Common myeloid progenitor, CD34-positive (primary cell): ENCODE results near the gene AZGP1. TPM values are rescaled to one million over a fixed set of nuclear protein-coding genes. Genes with fewer than 3 reads are reported as not detected.

Experiments
- CTCF ChIA-PET: fragments of 350-600 bp; sonication (Branson Sonifier 250); formaldehyde crosslinking; loops from one replicate; lab custom pipeline; 2021; ENCODE audit warnings: antibody characterized with exemption; lab: Charles Lee
- POLR2A ChIA-PET: fragments of 350-600 bp; sonication (Branson Sonifier 250); formaldehyde crosslinking; loops from one replicate; lab custom pipeline; 2021; ENCODE audit warnings: antibody characterized with exemption; lab: Charles Lee
- DNase-seq, 3 donors: peaks; one replicate each; pipeline versions ENCODE4 v3.0.0 to v3.0.0-alpha.2; 2013
- H3K27ac ChIP-seq, 2 experiments: 1 replicate in 1 of 2; 2 replicates in 1 of 2; pipeline ENCODE4 v1.7.0; 2013; ENCODE audit warnings: inconsistent platforms in 2 of 2, low read length in 2 of 2, mild to moderate bottlenecking in 2 of 2, low read depth in 1 of 2, moderate library complexity in 1 of 2; ENCODE audit not compliant: severe bottlenecking in 2 of 2, insufficient read depth in 1 of 2, poor library complexity in 1 of 2
- H3K27me3 ChIP-seq, 5 experiments: replicated peaks in 2 of 5; 1 replicate in 3 of 5; 2 replicates in 2 of 5; pipeline versions ENCODE4 v1.6.1 to v1.7.0; 2013; ENCODE audit warnings: low read length in 4 of 5, mild to moderate bottlenecking in 2 of 5, moderate library complexity in 2 of 5, inconsistent platforms in 1 of 5; ENCODE audit not compliant: insufficient read depth in 5 of 5, control insufficient read depth in 4 of 5
- H3K36me3 ChIP-seq, 4 experiments: 1 replicate in 2 of 4; 2 replicates in 2 of 4; pipeline versions ENCODE4 v1.6.1 to v1.7.0; 2013; ENCODE audit warnings: low read length in 3 of 4, control low read depth in 1 of 4, mild to moderate bottlenecking in 1 of 4; ENCODE audit not compliant: control insufficient read depth in 4 of 4, insufficient read depth in 4 of 4
- H3K4me1 ChIP-seq, 4 experiments: 1 replicate in 3 of 4; 2 replicates in 1 of 4; pipeline versions ENCODE4 v1.6.1 to v1.7.1; 2013; ENCODE audit warnings: low read length in 3 of 4, mild to moderate bottlenecking in 3 of 4, control low read depth in 1 of 4, inconsistent platforms in 1 of 4, moderate library complexity in 1 of 4; ENCODE audit not compliant: control insufficient read depth in 4 of 4, insufficient read depth in 4 of 4; ENCODE audit errors: control extremely low read depth in 1 of 4
- H3K4me3 ChIP-seq, 7 experiments: 1 replicate in 4 of 7; 2 replicates in 3 of 7; pipeline versions ENCODE4 v1.5.1 to v1.7.0; 2013; ENCODE audit warnings: mild to moderate bottlenecking in 7 of 7, low read length in 6 of 7, moderate library complexity in 6 of 7, inconsistent platforms in 2 of 7, low read depth in 2 of 7, control low read depth in 1 of 7; ENCODE audit not compliant: insufficient read depth in 4 of 7, control insufficient read depth in 1 of 7; ENCODE audit errors: extremely low read depth in 1 of 7
- H3K9me3 ChIP-seq, 5 experiments: 1 replicate in 4 of 5; 2 replicates in 1 of 5; pipeline versions ENCODE4 v1.6.1 to v1.7.1; 2013; ENCODE audit warnings: low read length in 4 of 5, mild to moderate bottlenecking in 2 of 5, inconsistent platforms in 1 of 5, low read depth in 1 of 5, moderate library complexity in 1 of 5; ENCODE audit not compliant: control insufficient read depth in 4 of 5, insufficient read depth in 2 of 5; ENCODE audit errors: control extremely low read depth in 1 of 5
- WGBS: methylation state at CpG from one replicate; pipeline ENCODE4 v1.1.5; 2013; ENCODE audit not compliant: insufficient coverage; 5-methylcytosine and 5-hydroxymethylcytosine counted together
- polyA plus RNA-seq: library from polyadenylated mRNA; unstranded; fragments of 120-200 nt; gene quantifications from one replicate; pipeline ENCODE4 v1.2.1, GENCODE V29; 2013

AZGP1 gene
- 0.08 TPM for polyA plus RNA-seq

- no peaks in the 10 kb centered on the region for H3K9me3 ChIP-seq
- peaks cover 0 to 5% (median 0%) of the 10 kb centered on the region in 5 experiments for H3K27me3 ChIP-seq
- H3K4me3 ChIP-seq: no peak within 1 kb of the TSS
- DNase-seq: peak in 1 of 3 donors; percentile 16
- POLR2A ChIA-PET: no interaction called here
- no peaks in the 10 kb centered on the region for H3K36me3 ChIP-seq
- H3K4me1 ChIP-seq: no peaks in the 10 kb centered on the region
- 83% methylated on average over 2 of the region's 5 CpGs for WGBS
- H3K27ac ChIP-seq: no peak within 1 kb of the TSS
- CTCF ChIA-PET: interaction anchor here (10.7 kb wide), 1 partner anchor 15 kb away, joined by 93 read pairs; no protein-coding TSS in a partner anchor
Observed at GRCh38 chr7:99975782-99976521, at the start of gene AZGP1. TSS of gene AZGP1 (minus strand) at chr7:99976031. CDS start at chr7:99976020, 11 bp downstream.

GRCh38 chr7:100024020-100024619, 48.3 kb upstream of the AZGP1 start:
- Histone ChIP-seq H3K4me1 (peaks cover 0 to 14% (median 5%) of the 10 kb centered on the region in 4 experiments), H3K9me3 (no peaks in the 10 kb centered on the region), H3K4me3 (no peak overlapping the region), H3K27ac (no peak overlapping the region), H3K27me3 (no peaks in the 10 kb centered on the region), H3K36me3 (peaks cover 20 to 63% (median 34%) of the 10 kb centered on the region in 4 experiments)
- ChIA-PET POLR2A (no interaction called here), CTCF (interaction anchor here (0.9 to 2.5 kb wide), 5 partner anchors 12 to 33 kb away, joined by 3 to 8 read pairs (median 3); no protein-coding TSS in a partner anchor)
- DNase-seq: no peak
- 98% methylated on average over 7 of the region's 12 CpGs for WGBS

GRCh38 chr7:100023526-100023925, 47.7 kb upstream of the AZGP1 start:
- DNase-seq: no peak
- Histone ChIP-seq H3K27me3 (no peaks in the 10 kb centered on the region), H3K36me3 (peaks cover 23 to 62% (median 38%) of the 10 kb centered on the region in 4 experiments), H3K9me3 (no peaks in the 10 kb centered on the region), H3K4me3 (no peak overlapping the region), H3K27ac (no peak overlapping the region), H3K4me1 (peaks cover 0 to 14% (median 5%) of the 10 kb centered on the region in 4 experiments)
- CTCF ChIA-PET: interaction anchor here (1.1 to 2.5 kb wide), 4 partner anchors 12 to 30 kb away, joined by 3 to 8 read pairs (median 3); no protein-coding TSS in a partner anchor
- POLR2A ChIA-PET: no interaction called here
- 99% methylated on average over 12 of the region's 12 CpGs for WGBS

GRCh38 chr7:100022621-100023020, 46.8 kb upstream of the AZGP1 start:
- Histone ChIP-seq H3K9me3 (no peaks in the 10 kb centered on the region), H3K4me3 (no peak overlapping the region), H3K27ac (peak overlapping the region in 1 of 2 experiments; percentile 39), H3K4me1 (peaks cover 0 to 18% (median 6%) of the 10 kb centered on the region in 4 experiments), H3K36me3 (peaks cover 20 to 55% (median 37%) of the 10 kb centered on the region in 4 experiments), H3K27me3 (no peaks in the 10 kb centered on the region)
- POLR2A ChIA-PET: interaction anchor here (1.9 kb wide), 1 partner anchor 19 kb away, joined by 4 read pairs; no protein-coding TSS in a partner anchor
- WGBS: 82% methylated on average over 4 of the region's 5 CpGs
- DNase-seq: no peak
- CTCF ChIA-PET: interaction anchor here (1.0 to 2.5 kb wide), 11 partner anchors 8 to 104 kb away, joined by 3 to 8 read pairs (median 3); partner anchors contain the start of gene TRIM4

- H3K27ac ChIP-seq: no peak overlapping the region
- CTCF ChIA-PET: interaction anchor here (1.0 to 3.7 kb wide), 15 partner anchors 12 to 108 kb away, joined by 3 to 16 read pairs (median 5); partner anchors contain the start of gene TRIM4
- peak in 2 of 3 donors; percentile 34 to 43 for DNase-seq
- H3K36me3 ChIP-seq: peaks cover 18 to 45% (median 35%) of the 10 kb centered on the region in 4 experiments
- H3K9me3 ChIP-seq: no peaks in the 10 kb centered on the region
- no peak overlapping the region for H3K4me3 ChIP-seq
- POLR2A ChIA-PET: interaction anchor here (0.6 to 1.9 kb wide), 5 partner anchors 18 to 462 kb away, joined by 3 to 5 read pairs (median 4); partner anchors contain the start of gene TRIM4
- no CpG with 5 or more reads among the region's 3 CpGs for WGBS
- H3K4me1 ChIP-seq: peaks cover 4 to 30% (median 17%) of the 10 kb centered on the region in 4 experiments
- no peaks in the 10 kb centered on the region for H3K27me3 ChIP-seq
Observed at GRCh38 chr7:100021297-100021696, 45.5 kb upstream of the AZGP1 start.

- Histone ChIP-seq H3K27me3 (no peaks in the 10 kb centered on the region), H3K36me3 (peaks cover 16 to 39% (median 28%) of the 10 kb centered on the region in 4 experiments), H3K27ac (peak overlapping the region in 1 of 2 experiments; percentile 29), H3K4me1 (peaks cover 4 to 38% (median 21%) of the 10 kb centered on the region in 4 experiments), H3K4me3 (no peak overlapping the region), H3K9me3 (no peaks in the 10 kb centered on the region)
- WGBS: 89% methylated on average over 4 of the region's 7 CpGs
- no peak for DNase-seq
- CTCF ChIA-PET: interaction anchor here (0.6 to 3.7 kb wide), 9 partner anchors 9 to 690 kb away, joined by 3 to 16 read pairs (median 4); no protein-coding TSS in a partner anchor
- POLR2A ChIA-PET: interaction anchor here (1.4 kb wide), 1 partner anchor 9 kb away, joined by 4 read pairs; no protein-coding TSS in a partner anchor
Observed at GRCh38 chr7:100019908-100020307, 44.1 kb upstream of the AZGP1 start.
